Tibial nerve (tissue), 4 donors: ENCODE measurements around the gene FAM181A. TPM values are rescaled to one million over a fixed set of nuclear protein-coding genes. Genes with fewer than 3 reads are reported as not detected.

Experiments
- DNase-seq, 2 donors: peaks; one replicate each; pipeline ENCODE4 v3.0.0-alpha.2; 2019; ENCODE audit warnings: low spot score in 2 of 2
- H3K27ac ChIP-seq, 4 donors: fragments of 200-600 bp; sonication (generic) in 3 of 4; one replicate each; pipeline ENCODE4 v1.5.1; 2017 to 2019; ENCODE audit warnings: mild to moderate bottlenecking in 1 of 4
- H3K27me3 ChIP-seq, 2 donors: fragments of 200-600 bp; sonication (generic) in 1 of 2; one replicate each; pipeline versions ENCODE4 v1.5.1 to v1.6.0; 2017 to 2019
- H3K36me3 ChIP-seq, 3 donors: fragments of 200-600 bp; sonication (generic); one replicate each; pipeline ENCODE4 v1.5.1; 2018 to 2019
- H3K4me1 ChIP-seq, 4 donors: fragments of 200-600 bp; sonication (generic) in 3 of 4; one replicate each; pipeline ENCODE4 v1.5.1; 2017 to 2019
- H3K4me3 ChIP-seq, 4 donors: fragments of 200-600 bp; sonication (generic) in 3 of 4; one replicate each; pipeline ENCODE4 v1.5.1; 2017 to 2019; ENCODE audit warnings: mild to moderate bottlenecking in 1 of 4, moderate library complexity in 1 of 4
- H3K9me3 ChIP-seq, 4 donors: fragments of 200-600 bp; sonication (generic) in 3 of 4; one replicate each; pipeline ENCODE4 v1.5.1; 2017 to 2019
- EP300 ChIP-seq, 2 donors: sonication (generic); formaldehyde crosslinking; IDR thresholded peaks; one replicate each; pipeline ENCODE4 v1.6.1; 2017; ENCODE audit warnings: antibody characterized with exemption in 2 of 2, mild to moderate bottlenecking in 1 of 2
- POLR2A ChIP-seq, 2 donors: fragments of 450-650 bp; IDR thresholded peaks; one replicate each; pipeline ENCODE4 v1.6.1; 2017; ENCODE audit warnings: antibody characterized with exemption in 2 of 2, mild to moderate bottlenecking in 2 of 2, moderate library complexity in 2 of 2
- WGBS, 2 donors: methylation state at CpG; one replicate each; pipeline ENCODE4 v1.1.5; 2018; 5-methylcytosine and 5-hydroxymethylcytosine counted together
- total RNA-seq, 4 donors: library from RNA; depleted of rRNA; stranded (reverse); fragments of >200 nt; gene quantifications; one replicate each; pipeline ENCODE4 v1.1.0, GENCODE V29; 2016
- TF ChIP-seq, protein P1 (sequence below), 5 experiments: fragments of 200-600 bp in 3 of 5; fragments of 450-650 bp in 2 of 5; sonication (generic) in 3 of 5; IDR thresholded peaks; one replicate each; pipeline ENCODE4 v1.5.1; 2016 to 2019; ENCODE audit warnings: antibody characterized with exemption in 5 of 5, mild to moderate bottlenecking in 3 of 5, moderate library complexity in 2 of 5

Gene FAM181A
- total RNA-seq, 4 donors from 2014 or later: not detected

DNA sequence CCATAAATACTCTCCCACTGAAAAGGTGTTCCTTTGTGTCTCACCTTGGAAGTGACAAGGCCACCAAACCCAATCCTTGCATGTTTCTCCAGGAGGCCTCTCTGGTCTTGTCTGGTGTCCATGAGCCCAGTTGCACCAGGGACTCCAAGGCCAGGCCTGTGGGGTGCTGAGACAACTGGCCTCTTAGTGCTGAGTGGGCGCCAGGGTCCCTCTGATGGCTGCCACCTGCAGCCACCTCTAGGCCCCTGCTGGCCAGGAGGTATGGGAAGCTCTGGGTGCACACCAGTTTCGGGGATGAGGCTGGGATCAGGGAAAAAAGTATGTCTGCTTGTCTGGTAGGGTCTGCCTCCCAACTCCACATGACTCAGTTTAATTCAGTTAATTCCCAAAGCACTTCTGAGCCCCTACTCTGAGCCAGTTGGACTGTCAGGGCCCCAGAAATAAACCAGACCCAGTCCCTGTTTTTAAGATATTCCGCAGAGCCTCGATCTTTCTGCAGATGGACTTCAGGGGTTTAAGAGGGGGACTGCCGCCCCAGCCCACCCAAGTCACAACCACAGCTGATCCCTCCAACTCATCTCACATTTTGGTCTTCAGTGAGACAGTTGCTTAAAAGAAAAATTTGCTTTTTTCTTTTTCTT lies 15.0 kb upstream of the FAM181A start:
- no peaks in the 10 kb centered on the region for H3K4me1 ChIP-seq

DNA sequence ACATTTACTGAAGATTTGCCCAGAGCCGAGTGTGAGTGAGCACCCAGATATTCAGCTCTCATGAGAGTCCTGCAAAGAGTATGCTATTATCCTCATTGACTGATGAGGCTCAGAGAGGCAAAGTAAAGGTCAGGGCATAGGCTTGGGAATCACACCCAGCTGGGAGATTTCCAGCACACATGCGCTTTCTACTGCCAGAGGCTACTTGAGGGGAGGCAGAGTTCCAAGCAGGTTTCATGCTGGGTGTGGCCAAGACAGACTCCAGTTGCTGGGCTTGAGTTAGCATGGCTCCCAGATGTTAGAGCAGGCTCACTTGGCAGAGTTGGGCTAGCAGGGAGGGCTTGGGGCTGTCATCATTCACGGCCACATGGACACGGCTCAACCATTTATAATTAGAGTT lies 14.4 kb upstream of the FAM181A start:
- 70 to 75% methylated on average over 4 of the region's 4 CpGs for WGBS, 2 donors
- H3K4me3 ChIP-seq: no peak overlapping the region
- DNase-seq: no peak

More for the DNA sequence above, 15.0 kb upstream of the FAM181A start:
- DNase-seq: no peak
- Histone ChIP-seq H3K4me3 (no peak overlapping the region), H3K9me3 (peaks cover 0 to 16% (median 0%) of the 10 kb centered on the region in 4 donors), H3K36me3 (no peaks in the 10 kb centered on the region), H3K27me3 (no peaks in the 10 kb centered on the region), H3K27ac (no peak overlapping the region)
- WGBS, 2 donors: 71 to 85% methylated on average over 5 of the region's 5 CpGs
- TF ChIP-seq EP300 (IDR thresholded peaks at IDR 0.05) (no peak), POLR2A (IDR thresholded peaks at IDR 0.05) (no peak)
- TF ChIP-seq, protein P1, sequence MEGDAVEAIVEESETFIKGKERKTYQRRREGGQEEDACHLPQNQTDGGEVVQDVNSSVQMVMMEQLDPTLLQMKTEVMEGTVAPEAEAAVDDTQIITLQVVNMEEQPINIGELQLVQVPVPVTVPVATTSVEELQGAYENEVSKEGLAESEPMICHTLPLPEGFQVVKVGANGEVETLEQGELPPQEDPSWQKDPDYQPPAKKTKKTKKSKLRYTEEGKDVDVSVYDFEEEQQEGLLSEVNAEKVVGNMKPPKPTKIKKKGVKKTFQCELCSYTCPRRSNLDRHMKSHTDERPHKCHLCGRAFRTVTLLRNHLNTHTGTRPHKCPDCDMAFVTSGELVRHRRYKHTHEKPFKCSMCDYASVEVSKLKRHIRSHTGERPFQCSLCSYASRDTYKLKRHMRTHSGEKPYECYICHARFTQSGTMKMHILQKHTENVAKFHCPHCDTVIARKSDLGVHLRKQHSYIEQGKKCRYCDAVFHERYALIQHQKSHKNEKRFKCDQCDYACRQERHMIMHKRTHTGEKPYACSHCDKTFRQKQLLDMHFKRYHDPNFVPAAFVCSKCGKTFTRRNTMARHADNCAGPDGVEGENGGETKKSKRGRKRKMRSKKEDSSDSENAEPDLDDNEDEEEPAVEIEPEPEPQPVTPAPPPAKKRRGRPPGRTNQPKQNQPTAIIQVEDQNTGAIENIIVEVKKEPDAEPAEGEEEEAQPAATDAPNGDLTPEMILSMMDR (IDR thresholded peaks at IDR 0.05): no peak

DNA sequence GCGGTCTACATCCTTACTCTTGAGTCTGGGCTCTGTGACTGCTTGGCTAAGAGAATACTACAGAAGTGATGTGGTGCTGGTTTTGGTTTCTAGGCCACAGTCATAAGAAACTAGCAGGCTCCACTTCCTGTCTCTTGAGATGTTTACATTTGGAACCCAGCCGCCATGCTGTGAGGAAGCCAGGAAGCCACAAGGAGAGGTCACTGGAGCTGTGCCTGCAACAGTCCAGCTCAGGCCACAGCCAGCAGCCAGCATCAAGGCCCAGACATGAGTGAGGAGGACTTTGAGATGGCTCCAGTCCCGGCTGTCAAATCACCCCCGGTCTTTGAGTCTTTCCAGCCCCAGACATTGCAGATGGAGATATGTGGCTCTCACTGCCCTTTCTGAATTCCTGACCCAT lies 12.9 kb upstream of the FAM181A start:
- DNase-seq: no peak
- TF ChIP-seq, protein P1 (IDR thresholded peaks at IDR 0.05): no peak
- no peak for TF ChIP-seq EP300 (IDR thresholded peaks at IDR 0.05)
- no peak for TF ChIP-seq POLR2A (IDR thresholded peaks at IDR 0.05)
- Histone ChIP-seq H3K27me3 (no peaks in the 10 kb centered on the region), H3K9me3 (peaks cover 0 to 23% (median 0%) of the 10 kb centered on the region in 4 donors), H3K27ac (no peak overlapping the region), H3K36me3 (no peaks in the 10 kb centered on the region), H3K4me3 (no peak overlapping the region), H3K4me1 (no peaks in the 10 kb centered on the region)
- WGBS, 2 donors: 93 to 96% methylated on average over 4 of the region's 4 CpGs

More for the DNA sequence above, 14.4 kb upstream of the FAM181A start:
- Histone ChIP-seq H3K4me1 (no peaks in the 10 kb centered on the region), H3K27me3 (no peaks in the 10 kb centered on the region), H3K36me3 (no peaks in the 10 kb centered on the region), H3K9me3 (peaks cover 0 to 16% (median 0%) of the 10 kb centered on the region in 4 donors), H3K27ac (no peak overlapping the region)
- TF ChIP-seq, protein P1 (IDR thresholded peaks at IDR 0.05): no peak
- TF ChIP-seq EP300 (IDR thresholded peaks at IDR 0.05): no peak
- no peak for TF ChIP-seq POLR2A (IDR thresholded peaks at IDR 0.05)

DNA sequence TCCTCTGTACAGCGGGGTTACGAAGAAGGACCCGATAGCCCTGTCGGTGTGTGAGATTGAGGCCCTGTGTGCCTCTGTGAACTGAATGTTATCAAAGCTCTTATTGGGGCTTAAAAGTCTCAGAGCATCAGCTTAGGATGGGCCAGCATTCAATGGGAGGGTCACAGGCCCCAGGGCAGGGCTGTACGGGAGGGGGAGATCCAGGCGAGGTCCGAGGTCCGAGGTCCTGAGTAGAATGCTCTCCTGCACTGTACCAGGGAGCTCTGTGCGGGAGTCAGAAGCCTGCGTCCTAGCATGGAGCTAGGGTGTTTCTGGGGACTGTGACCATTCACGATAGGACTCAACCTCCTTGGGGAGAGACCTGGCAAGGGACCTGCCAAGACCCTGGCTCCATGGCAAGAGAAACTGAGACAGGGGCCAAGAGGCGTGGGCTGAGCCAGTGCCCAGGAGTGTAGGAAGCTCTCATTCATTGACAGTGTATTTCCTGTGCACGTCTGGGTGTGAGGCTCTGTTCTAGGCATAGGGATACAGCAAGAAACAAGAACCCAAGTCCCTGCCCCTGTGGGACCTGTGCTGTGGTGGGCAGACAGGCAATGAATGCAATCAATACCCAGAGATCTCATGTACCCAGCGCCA lies 12.0 kb upstream of the FAM181A start:
- Histone ChIP-seq H3K36me3 (no peaks in the 10 kb centered on the region), H3K4me3 (no peak overlapping the region), H3K9me3 (peaks cover 0 to 29% (median 2%) of the 10 kb centered on the region in 4 donors), H3K4me1 (no peaks in the 10 kb centered on the region), H3K27ac (no peak overlapping the region), H3K27me3 (no peaks in the 10 kb centered on the region)
- TF ChIP-seq POLR2A (IDR thresholded peaks at IDR 0.05) (no peak), EP300 (IDR thresholded peaks at IDR 0.05) (no peak)
- TF ChIP-seq, protein P1 (IDR thresholded peaks at IDR 0.05): no peak
- WGBS, 2 donors: 80 to 84% methylated on average over 12 to 14 of the region's 14 CpGs
- DNase-seq: no peak

DNA sequence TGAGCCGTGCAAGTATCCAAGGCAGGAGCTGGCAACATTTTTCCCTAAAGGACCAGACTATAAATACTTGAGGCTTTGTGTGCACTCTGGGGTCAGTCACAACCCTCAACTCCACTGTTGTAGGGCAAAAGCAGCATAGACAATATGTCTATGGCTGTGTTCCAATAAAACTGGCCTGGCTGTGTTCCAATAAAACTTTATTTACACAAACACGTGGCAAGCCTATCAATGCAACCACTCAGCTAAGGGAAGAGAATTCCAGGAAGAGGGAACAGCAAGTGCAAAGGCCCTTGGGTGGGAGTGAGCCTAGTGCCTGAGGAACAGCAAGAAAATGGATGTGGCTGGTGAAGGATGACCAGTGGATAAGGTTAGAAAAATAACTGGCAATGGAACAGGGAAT lies 11.3 kb upstream of the FAM181A start:
- WGBS, 2 donors: 19 to 23% methylated on average over 2 of the region's 2 CpGs
- H3K27me3 ChIP-seq: no peaks in the 10 kb centered on the region

More for the DNA sequence above, 11.3 kb upstream of the FAM181A start:
- Histone ChIP-seq H3K36me3 (no peaks in the 10 kb centered on the region), H3K27ac (no peak overlapping the region), H3K4me3 (no peak overlapping the region), H3K4me1 (no peaks in the 10 kb centered on the region), H3K9me3 (peaks cover 0 to 29% (median 2%) of the 10 kb centered on the region in 4 donors)
- no peak for DNase-seq
- TF ChIP-seq POLR2A (IDR thresholded peaks at IDR 0.05): no peak
- no peak for TF ChIP-seq EP300 (IDR thresholded peaks at IDR 0.05)
- TF ChIP-seq, protein P1 (IDR thresholded peaks at IDR 0.05): no peak
